ENCODE measurements around the gene TRAK1.

DNA sequence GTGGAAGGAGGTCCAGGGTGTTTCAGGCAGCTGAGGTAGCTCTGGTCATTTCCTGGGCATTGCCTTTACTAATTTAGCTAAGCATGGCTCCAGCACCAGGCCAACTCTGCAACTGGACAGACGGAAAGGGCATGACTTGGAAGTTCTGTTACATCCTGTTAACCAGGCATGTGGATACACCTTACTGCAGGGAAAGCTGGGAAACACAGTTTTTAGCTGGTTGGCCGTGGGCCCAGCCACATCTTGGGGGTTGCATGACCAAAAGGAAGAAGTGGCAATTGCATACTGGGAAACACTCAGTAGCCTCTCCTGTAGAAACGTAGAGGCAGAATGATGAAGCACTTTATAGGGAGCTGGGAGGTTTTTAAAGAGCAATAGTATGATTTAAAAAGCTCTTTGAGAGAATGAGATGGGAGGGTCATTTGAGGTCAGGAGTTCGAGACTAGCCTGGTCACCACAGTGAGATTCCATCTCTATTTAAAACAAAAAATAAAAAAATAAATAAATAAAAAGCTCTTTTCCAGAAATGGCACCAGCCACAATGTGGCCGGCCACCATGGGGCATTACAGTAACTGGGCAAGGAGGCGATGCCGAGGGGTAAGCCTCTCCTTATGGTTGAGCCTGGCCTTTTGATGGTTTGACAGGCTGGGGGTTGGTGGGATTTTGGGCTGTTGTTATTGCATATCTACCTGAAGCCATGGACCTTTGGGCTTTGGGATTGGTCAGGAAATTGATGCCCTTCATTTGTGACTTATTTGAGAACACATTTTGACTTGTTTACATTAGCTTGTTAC is 28.6 kb downstream of the TRAK1 start:
- TF ChIP-seq CTCF (IDR thresholded peaks at IDR 0.05; ENCODE audit: poor library complexity): no peak
- no peak for TF ChIP-seq EZH2 (IDR thresholded peaks at IDR 0.05; ENCODE audit: borderline replicate concordance)
- TF ChIP-seq EZH2phosphoT487 (IDR thresholded peaks at IDR 0.05; ENCODE audit: low read depth, severe bottlenecking, unreplicated experiment): no peak
